HG03558 (cell line): ENCODE data around the gene CLSTN1.

Source experiments
- ATAC-seq: cut with Tn5 transposase; IDR thresholded peaks from one replicate; pipeline ENCODE4 v1.9.1; 2021; ENCODE audit warnings: moderate number of reproducible peaks; ENCODE audit not compliant: unreplicated experiment; ENCODE audit errors: extremely low read depth

The CLSTN1 gene

GRCh38 chr1:9736241-9736640 is 87.5 kb downstream of the CLSTN1 start:
- no peak for ATAC-seq

GRCh38 chr1:9735800-9736199 is 88.0 kb downstream of the CLSTN1 start:
- ATAC-seq = no peak

GRCh38 chr1:9733160-9733789 is 90.5 kb downstream of the CLSTN1 start:
- ATAC-seq = no peak

- ATAC-seq = no peak
Observed at GRCh38 chr1:9732123-9732971, 91.4 kb downstream of the CLSTN1 start.

- ATAC-seq = no peak
Observed at GRCh38 chr1:9731561-9731960, 92.2 kb downstream of the CLSTN1 start.

GRCh38 chr1:9731051-9731537 is 92.7 kb downstream of the CLSTN1 start:
- no peak for ATAC-seq

- ATAC-seq = no peak
Observed at GRCh38 chr1:9730096-9730901, 93.5 kb downstream of the CLSTN1 start.

GRCh38 chr1:9729523-9729922 is 94.2 kb downstream of the CLSTN1 start:
- no peak for ATAC-seq

GRCh38 chr1:9728451-9729295 is 95.1 kb downstream of the CLSTN1 start:
- no peak for ATAC-seq

GRCh38 chr1:9726905-9727595 is 96.7 kb downstream of the CLSTN1 start:
- ATAC-seq = no peak

- ATAC-seq = no peak
Observed at GRCh38 chr1:9726406-9726805, 97.4 kb downstream of the CLSTN1 start.

GRCh38 chr1:9724706-9725476 is 98.9 kb downstream of the CLSTN1 start:
- no peak for ATAC-seq

- no peak for ATAC-seq
Observed at GRCh38 chr1:9723926-9724325, 99.8 kb downstream of the CLSTN1 start.

GRCh38 chr1:9723068-9723805 is 100.5 kb downstream of the CLSTN1 start:
- no peak for ATAC-seq

- ATAC-seq = no peak
Observed at GRCh38 chr1:9722378-9722749, 101.4 kb downstream of the CLSTN1 start.

- ATAC-seq = no peak
Observed at GRCh38 chr1:9721606-9722377, 102.0 kb downstream of the CLSTN1 start.
